CD4-positive, alpha-beta T cell treated with Interleukin-12 subunit alpha and Interleukin-12 subunit beta, for 1 hour (primary cell): ENCODE data around the gene FOXJ3.
"Not testable (repeated sequence)": the region's sequence is repeated elsewhere in the genome, so short reads cannot be mapped to it uniquely, and the experiment has no call there.

Source experiments
- DNase-seq: peaks from one replicate; pipeline ENCODE4 v3.0.0-alpha.2; 2020

Gene FOXJ3

GRCh38 chr1:42239555-42239954 is 95.5 kb downstream of the FOXJ3 start:
- DNase-seq: no peak

DNA sequence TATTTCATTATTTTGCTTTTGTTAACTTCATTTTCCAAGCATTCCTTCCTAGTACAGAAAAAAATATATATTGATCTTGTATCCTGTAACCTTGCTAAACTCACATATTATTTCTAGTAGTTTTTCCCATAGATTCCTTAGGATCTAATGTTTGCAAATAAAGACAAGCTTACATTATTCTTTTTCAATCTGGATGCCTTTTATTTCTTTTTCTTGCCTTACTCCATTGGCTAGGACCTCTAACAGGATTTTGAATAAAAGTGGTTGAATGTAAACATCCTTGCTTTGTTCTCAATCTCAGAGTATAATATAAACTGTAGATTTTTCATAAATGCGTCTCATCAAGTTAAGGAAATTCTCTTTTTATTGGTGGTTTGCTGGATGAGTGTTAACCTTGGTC is 96.0 kb downstream of the FOXJ3 start:
- DNase-seq: no peak

DNA sequence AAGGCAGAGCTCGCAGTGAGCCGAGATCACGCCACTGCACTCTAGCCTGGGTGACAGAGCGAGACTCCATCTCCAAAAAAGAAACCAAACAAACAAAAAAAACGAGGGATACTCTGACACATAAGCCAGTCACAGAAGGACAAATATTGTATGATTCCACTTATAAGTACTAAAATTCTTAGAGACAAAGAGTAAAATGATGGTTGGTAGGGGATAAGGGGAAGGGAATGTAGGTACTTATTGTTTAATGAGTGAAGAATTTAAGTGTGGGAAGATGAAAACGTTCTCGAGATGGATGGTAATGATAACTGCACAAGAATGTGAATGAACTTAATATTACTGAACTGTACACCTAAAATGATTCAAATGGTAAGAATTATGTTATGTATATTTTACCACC is 103.8 kb downstream of the FOXJ3 start:
- no peak for DNase-seq

GRCh38 chr1:42228938-42229337 is 106.1 kb downstream of the FOXJ3 start:
- DNase-seq: no peak

DNA sequence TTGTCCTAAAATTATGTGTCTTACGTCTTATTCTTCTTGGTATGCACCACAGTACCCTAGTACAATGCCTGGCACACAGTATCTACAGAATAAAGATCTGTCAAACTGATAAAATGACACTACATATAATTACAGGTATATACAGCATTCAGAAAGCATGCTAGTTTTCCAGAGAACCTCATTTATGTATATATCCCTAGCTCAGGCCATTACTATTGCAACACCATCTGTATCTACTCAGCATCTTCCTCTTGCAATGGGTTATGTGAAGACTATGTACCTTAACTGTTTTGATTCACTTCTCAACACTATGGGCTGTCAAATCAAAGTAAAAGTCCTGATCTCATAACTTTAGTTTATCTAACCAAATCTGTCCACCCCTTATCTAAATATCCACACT is 112.0 kb downstream of the FOXJ3 start:
- no peak for DNase-seq

DNA sequence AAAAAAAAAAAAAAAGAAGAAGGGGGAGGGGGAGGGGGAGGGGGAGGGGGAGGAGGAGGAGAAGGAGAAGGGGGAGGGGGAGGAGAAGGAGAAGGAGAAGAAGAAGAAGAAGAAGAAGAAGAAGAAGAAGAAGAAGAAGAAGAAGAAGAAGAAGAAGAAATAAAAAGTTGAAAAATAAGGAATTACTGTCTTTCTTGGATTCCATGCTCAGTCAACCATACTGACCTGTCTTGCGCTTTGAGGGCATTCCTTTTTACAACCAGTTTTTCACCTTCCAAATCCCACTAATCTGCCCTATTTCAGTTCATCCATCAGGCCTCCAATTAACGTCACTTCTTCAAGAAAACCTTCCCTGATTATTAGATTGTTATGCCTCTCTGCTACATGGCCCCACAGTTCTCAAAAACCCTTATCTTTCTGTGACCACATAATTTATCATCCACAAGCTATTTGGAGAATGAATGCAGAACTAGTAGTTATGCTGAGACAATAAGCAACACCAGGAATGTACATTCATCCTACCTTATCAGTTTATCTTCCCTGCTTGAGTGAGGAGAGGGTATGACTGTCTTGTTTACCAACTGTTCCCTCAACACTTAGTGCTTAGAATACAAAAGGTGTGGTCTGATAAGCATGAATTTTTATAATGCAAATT is 113.0 kb downstream of the FOXJ3 start:
- no peak for DNase-seq

DNA sequence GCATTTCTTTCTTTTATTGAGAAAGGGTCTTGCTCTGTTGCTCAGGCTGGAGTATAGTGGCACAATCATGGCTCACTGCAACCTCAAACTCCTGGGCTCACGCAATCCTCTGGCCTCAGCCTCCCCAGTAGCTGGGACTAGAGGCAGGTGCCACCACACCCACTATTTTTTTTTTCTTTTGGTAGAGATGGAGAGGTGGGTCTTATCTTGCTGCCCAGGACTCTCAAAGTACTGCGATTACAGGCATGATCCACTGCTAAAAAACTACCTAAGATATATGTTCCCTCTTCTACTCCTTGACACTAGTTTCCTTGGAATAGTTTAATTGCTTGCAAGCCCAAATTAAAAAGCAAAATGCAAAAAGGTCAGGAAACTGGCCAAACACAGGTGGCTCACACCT is 113.6 kb downstream of the FOXJ3 start:
- no peak for DNase-seq

- DNase-seq: no peak
These were observed 115.4 kb downstream of the FOXJ3 start for GRCh38 chr1:42219627-42220026.

- DNase-seq: no peak
These were observed 120.6 kb downstream of the FOXJ3 start for GRCh38 chr1:42214447-42214871.

DNA sequence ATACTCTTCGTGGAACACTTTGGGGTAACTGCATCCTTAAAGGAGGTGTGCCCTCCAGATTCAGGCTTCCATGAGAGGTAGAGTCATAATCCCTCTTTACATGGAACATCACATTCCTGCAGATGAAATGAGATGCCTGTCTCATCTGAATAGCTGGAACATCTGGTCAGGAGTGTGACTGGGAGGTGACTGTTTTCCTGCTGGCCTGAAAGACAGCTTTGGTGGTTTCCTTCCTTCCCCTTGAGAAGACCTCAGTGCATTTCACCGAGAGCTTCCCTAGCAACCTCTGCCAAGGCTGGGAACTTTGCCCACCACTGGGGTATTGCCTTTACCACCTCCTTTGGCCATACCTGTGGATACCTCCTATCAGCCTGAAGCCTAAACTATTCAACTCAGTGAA is 123.8 kb downstream of the FOXJ3 start:
- no peak for DNase-seq

DNA sequence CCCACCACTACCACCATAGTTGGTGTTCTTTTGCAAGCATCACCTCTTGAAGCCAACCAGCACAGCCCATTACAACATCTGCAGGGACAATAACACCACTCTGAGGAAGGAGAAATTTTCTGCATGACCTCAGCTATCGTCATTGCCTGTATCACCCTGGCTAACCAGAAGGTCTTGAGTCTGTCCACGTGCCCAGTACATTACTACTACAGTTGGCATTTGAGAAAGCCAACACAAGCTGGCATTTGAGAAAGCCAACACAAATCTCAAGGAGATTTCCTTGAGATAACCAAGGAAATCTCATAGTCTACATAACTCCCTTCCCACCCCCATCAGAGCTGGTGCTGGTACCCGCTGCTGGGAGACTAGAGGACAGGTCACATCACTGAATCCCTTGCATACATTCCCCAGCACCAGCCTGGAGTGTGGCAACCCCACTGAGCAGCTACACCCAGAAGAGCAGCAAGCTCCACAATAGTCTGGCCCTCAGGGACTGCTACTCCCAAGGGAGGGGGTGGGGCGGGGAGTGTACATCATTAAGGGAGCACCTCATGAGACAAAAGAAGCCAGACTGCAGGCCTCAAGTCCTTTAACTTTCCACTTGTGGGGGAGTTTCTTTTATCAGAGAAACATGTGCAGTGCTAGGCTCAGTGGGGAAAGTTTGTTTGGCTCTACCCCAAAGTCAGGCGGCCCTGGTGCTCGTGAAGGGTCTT is 124.5 kb downstream of the FOXJ3 start:
- DNase-seq: no peak

DNA sequence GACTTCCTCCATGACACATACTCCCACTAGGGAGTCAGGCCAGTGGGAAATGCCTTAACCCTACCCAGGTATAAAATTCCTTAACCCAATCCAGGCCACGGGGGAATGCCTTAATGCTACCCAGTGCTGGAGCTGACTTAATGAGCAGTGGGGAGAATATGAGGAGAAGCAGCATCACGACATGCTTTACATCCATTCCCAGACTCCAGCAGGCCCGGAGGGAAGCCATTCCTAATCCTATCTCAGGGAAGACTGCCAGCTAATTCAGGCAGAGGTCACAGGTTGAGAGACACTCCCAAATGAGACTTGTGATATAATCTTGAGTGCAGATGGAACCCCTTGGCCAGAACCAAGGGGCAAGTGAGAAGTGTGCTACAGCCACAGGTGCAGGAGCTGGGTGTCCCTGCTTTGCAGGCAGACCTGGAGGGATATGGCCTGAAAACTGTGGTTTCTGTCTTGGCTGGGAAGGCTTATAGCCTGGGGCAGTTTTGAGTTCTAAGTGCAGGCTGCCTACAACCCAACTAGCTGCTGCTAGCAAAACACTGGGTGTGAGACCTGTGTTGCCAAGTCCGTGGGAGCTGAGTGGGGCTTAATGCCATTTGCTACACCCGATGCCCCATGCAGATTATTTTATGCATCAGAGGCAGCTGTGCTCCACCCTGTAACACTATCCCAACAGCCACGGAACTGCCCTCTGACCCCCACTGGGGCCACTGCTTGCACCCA is 125.3 kb downstream of the FOXJ3 start:
- no peak for DNase-seq

DNA sequence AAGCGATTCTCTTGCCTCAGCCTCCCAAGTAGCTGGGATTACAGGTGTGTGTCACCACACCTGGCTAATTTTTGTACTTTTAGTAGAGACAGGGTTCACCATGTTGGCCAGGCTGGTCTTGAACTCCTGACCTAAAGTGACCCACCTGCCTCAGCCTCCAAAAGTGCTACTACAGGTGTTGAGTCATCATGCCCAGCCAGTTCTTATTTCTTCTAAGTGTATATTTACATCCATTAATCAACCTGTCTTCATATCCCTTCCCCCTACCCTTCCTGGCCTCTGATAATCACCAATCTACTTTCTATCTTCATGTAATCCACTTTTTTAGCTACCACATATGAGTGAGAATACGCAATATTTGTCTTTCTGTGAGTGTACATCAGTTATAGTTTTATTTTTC is 128.1 kb downstream of the FOXJ3 start:
- DNase-seq: not testable (repeated sequence)

DNA sequence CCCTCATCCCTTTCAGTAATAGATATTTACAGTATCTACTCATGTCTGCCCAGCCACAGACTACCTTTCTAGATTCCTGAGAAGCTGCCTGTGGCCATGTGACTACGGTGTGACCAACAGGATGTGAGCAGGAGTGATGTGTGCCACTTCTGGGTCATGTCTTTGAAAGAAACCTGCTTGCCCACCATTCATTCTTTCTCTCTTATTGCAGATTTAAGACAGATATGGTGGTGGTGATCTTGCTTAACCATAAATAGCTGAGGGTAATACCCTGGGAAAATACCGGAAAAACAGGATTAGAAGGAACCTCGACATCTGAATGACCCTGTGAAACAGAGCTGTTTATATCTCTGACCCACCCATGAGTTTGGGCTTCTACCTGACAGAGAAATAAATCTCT is 128.9 kb downstream of the FOXJ3 start:
- DNase-seq: no peak

DNA sequence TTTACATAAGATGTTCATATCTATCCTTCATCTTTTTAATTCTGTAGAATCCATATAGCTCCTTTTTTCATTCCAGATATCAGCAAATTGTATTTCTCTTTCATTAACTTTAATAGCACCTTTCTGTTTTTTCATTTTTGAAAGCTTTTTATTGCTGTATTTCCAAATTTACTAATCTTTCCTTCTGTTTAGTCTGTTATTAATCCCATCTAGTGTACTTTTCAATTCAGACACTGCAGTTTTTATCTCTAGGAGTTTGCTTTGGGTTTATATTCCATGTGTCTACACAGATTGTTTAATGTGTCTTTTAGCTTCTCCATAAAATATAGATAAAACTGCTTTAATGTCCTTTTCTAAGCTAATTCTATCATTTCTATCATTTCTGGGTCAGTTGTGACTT is 133.0 kb downstream of the FOXJ3 start:
- DNase-seq: no peak

- DNase-seq: no peak
These were observed 136.8 kb downstream of the FOXJ3 start for GRCh38 chr1:42198251-42198650.

GRCh38 chr1:42195841-42196240 is 139.2 kb downstream of the FOXJ3 start:
- DNase-seq: no peak

DNA sequence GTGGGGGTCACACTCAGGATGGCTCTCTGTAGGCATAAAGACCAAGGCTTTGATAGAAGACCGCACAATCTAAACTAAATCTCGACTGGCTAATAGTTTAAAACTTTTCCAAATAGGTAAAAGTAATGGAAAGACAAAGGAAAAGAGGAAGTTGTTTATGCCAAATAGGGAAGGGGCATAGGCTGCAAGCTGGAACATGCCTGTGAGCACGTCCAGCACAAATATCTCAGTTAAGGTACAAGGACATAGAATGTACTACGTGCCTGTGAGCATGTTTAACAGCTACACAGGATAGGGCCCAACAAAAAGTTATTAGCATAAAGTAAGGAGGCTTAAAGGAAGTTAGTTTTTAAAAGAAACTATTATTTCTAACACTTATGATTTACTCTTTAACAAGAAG is 142.9 kb downstream of the FOXJ3 start:
- DNase-seq: no peak

GRCh38 chr1:42191319-42191718 is 143.7 kb downstream of the FOXJ3 start:
- DNase-seq: no peak

DNA sequence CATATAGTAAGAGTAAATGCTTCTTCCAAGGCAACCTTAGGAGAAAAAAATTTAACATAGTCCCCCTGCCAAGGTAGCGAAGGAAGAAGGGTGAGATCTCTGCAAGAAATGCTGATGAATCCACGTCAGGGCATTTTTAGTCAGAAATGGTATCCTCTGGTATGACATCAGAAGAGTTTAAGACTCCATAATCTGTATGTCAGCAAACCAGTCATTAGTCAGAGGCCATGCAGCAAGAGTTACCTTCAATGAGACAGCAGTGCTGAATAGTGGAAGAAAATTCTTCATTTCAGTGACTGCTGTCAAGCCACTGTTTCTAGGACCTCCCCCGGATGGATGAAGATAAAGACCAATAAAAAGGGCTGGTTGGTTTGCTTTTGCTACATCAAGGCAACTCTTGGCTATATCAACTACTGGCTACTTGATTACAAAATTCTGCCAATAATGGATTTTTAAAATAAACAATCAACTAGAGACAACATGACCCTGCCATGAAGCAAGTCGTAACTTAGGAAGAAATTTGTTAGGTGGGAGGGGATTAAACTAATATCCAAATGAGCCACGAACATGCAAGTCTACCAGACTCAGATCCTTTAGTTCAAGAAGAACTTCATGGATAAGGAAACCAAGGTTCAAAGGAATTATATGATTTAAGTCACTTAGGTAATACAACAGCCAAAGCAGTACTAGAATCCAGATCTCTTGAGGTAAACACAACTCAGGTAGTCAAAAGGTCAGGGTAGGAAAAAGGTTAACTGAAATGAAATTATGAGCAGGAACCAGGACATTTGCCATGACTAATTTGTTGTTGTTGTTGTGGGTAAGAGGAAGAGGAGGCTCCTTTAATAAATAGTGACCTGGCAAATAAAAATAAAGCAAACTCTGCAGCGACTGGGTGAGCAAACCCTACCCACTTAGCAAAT is 144.8 kb downstream of the FOXJ3 start:
- no peak for DNase-seq

DNA sequence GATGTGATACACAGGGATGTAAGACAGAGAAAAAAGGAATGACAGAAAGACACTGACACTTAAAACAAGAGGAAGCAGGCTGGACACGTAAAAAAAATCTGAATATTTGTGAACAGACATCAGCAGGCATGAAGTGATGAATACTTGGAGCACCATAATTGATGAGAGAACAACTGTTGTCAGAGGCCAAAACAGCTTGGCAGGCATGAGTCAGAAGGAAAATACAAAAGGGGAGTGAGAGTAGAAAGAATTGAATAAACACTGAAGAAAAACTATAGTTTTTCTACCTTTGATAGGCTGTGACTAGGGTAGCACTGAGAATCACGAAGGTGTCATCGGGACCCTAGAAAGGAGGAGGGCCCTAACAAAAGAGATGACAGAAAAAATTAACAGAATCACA is 148.9 kb downstream of the FOXJ3 start:
- no peak for DNase-seq

DNA sequence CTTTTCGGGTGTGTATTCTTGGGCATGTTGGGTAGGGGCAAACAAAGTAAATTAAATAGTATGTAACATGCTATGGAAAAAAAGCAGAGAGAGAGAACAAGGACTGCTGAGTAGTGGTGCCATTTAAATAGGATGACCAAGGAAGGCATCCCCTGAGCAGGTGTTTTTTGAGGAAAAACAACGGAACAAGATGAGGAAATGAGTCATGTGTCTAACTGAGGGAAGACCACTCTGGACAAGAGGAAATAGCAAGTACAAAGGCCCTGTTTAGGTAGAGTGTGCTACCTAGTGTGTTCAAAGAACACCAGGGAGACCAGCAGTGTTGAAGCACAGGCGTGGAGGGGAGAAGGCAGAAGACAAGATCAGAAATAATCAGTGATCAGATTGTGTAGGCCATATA is 150.4 kb downstream of the FOXJ3 start:
- DNase-seq: no peak

GRCh38 chr1:42183957-42184268 is 151.1 kb downstream of the FOXJ3 start:
- no peak for DNase-seq
